KOPT-K1 (cell line): ENCODE results near the gene KRTAP4-1.
"Not testable (repeated sequence)": the region's sequence is repeated elsewhere in the genome, so short reads cannot be mapped to it uniquely, and the experiment has no call there.

Experiments
- H3K27ac ChIP-seq: fragments of 200-600 bp; sonication (generic); 2 replicates; pipeline ENCODE4 v1.5.1; 2016; ENCODE audit warnings: antibody characterized with exemption, mild to moderate bottlenecking, low read depth, low read length; ENCODE audit not compliant: poor library complexity, severe bottlenecking
- H3K36me3 ChIP-seq: fragments of 200-600 bp; sonication (generic); 2 replicates; pipeline ENCODE4 v1.5.1; 2017; ENCODE audit warnings: antibody characterized with exemption, mild to moderate bottlenecking, low read length, moderate library complexity; ENCODE audit not compliant: insufficient read depth
- H3K9me3 ChIP-seq: fragments of 200-600 bp; sonication (generic); 2 replicates; pipeline ENCODE4 v1.5.1; 2017; ENCODE audit warnings: antibody characterized with exemption, low read length, mild to moderate bottlenecking; ENCODE audit not compliant: insufficient read depth, poor library complexity, severe bottlenecking

KRTAP4-1 gene

DNA sequence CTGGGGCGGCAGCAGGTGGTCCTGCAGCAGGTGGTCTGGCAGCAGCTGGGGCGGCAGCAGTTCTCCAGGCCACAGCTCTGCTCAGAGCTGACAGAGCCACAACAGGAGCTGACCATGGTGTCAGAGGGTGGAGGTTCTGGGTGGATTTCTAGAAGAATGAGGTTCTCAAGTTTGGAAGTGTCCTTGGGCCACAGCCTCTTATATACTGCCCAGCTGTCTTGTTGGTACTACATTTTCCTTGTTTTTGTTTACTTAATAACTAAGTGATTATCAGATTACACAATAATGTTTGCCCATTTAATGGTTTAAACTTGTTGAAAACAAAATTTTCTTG, 35.1 kb downstream of the KRTAP4-1 start, which contains the start of gene KRTAP4-5:
KRTAP4-5 (minus strand) TSS at position 174 of the 334 bp plus-strand sequence; CDS start at position 116, 58 bp downstream.
- Histone ChIP-seq H3K27ac (no peak within 1 kb of the TSS), H3K9me3 (no peaks in the 10 kb centered on the region), H3K36me3 (no peaks in the 10 kb centered on the region)

DNA sequence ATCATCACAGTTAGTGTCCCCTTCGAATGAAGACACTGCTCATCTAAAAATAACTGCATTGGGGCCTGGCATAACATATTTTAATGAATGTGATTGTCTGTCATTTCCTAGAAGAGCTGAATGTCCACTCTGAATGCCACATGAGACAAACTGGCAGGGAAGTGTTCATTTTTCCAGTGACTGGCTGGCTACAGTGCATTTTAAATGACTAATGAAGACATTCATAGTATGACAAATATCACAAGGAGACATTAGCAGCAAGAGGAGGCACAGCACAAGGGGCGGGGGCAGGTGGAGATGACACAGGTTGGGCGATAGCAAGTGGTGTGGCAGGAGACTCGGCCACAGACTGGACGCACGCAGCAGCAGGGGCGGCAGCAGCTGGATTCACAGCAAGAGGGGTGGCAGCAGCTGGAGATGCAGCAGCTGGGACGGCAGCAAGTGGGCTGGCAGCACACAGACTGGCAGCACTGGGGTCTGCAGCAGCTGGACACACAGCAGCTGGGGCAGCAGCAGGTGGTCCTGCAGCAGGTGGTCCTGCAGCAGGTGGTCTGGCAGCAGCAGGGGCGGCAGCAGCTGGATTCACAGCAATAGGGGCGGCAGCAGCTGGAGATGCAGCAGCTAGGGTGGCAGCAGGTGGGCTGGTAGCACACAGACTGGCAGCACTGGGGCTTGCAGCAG, 35.6 kb downstream of the KRTAP4-1 start:
- not testable (repeated sequence) for H3K9me3 ChIP-seq, H3K36me3 ChIP-seq, H3K27ac ChIP-seq

DNA sequence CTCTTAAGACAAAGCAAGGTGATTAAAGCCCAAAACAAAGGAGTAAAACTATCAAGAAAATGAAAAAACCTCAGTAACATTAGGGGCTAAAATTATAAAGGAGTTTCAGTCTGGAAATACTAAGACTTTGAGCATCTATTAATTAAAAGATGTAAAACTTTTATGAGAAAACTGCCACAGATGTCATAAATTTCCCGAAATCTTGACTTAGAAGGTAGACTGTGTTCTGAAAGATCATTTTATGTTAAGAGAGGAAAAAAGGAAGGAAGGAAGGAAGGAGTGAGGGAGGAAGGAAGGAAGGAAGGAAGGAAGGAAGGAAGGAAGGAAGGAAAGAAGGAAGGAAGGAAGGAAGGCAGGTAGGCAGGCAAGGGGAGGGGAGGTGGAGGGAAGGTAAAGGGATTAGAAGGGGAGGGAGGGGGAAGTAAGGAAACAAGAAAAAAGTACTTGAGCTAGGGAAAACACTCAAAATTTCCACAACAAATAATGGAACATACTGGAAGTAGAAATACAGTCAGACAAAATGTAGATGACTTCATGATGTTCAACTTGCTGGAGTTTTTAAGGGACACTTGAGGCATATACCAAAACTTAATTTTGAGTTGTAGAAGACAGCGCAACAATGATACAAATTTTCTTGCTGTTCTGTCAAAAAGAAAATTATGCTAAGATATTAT, 37.0 kb downstream of the KRTAP4-1 start:
- Histone ChIP-seq H3K9me3 (peaks cover 14% of the 10 kb centered on the region), H3K27ac (no peak overlapping the region), H3K36me3 (no peaks in the 10 kb centered on the region)

DNA sequence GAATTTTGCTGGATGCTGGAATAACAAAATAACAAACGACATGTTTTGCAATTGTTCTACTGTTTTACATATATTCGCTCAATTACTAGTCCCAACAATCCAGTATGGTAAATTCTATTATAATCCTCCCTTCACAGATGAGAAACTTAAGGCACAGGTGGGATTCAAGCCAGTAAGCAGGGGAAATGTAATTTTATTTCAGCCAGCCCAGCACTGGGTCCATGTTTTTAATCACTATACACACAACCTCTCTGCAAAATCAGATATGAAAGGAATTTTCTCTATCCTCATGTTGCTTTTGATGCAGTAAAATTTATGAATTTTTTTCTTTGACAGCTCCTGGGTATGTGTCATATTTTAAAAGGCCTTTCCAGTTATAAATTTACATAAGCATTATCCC, 39.5 kb downstream of the KRTAP4-1 start:
- Histone ChIP-seq H3K27ac (no peak overlapping the region), H3K36me3 (no peaks in the 10 kb centered on the region)

DNA sequence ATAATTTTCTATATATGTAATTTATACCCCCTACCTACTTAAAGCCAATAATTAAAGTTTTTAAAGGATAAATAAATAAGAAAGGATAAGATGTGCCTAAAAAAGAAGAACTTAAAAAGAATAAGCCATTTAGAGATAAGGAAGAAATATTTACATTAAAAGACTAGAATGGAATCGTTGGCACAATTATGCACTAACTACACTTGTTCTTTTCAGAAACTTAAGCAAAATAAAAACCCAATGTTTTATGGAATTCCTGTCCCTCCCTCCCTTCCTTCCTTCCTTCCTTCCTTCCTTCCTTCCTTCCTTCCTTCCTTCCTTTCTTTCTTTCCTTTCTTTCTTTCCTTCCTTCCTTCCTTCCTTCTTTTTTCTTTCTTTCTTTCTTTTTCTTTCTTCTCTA, 39.9 kb downstream of the KRTAP4-1 start:
- peaks cover 31% of the 10 kb centered on the region for H3K9me3 ChIP-seq
- H3K36me3 ChIP-seq, result no peaks in the 10 kb centered on the region
- H3K27ac ChIP-seq, result no peak overlapping the region

More for the DNA sequence above, 39.5 kb downstream of the KRTAP4-1 start:
- H3K9me3 ChIP-seq, result peaks cover 27% of the 10 kb centered on the region

DNA sequence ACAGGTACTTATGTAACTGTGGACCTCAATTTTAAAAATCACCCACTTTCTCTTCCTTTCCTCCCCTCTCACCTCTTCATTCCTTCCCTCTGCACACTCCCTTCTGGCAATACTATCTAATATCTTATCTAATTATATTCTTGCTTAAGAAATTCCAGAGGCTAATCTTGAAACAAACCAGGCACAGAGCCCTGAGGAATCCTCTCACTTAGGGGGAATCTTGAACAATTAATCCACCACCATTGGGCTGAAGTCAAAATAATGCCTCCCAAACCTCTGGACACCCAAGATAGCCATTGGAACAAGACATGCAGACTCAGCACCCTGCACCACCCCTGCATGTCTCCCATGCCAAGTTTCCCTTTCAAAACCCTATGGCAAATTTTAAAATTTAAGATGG, 43.4 kb downstream of the KRTAP4-1 start:
- Histone ChIP-seq H3K36me3 (no peaks in the 10 kb centered on the region), H3K27ac (no peak overlapping the region), H3K9me3 (peaks cover 34% of the 10 kb centered on the region)

DNA sequence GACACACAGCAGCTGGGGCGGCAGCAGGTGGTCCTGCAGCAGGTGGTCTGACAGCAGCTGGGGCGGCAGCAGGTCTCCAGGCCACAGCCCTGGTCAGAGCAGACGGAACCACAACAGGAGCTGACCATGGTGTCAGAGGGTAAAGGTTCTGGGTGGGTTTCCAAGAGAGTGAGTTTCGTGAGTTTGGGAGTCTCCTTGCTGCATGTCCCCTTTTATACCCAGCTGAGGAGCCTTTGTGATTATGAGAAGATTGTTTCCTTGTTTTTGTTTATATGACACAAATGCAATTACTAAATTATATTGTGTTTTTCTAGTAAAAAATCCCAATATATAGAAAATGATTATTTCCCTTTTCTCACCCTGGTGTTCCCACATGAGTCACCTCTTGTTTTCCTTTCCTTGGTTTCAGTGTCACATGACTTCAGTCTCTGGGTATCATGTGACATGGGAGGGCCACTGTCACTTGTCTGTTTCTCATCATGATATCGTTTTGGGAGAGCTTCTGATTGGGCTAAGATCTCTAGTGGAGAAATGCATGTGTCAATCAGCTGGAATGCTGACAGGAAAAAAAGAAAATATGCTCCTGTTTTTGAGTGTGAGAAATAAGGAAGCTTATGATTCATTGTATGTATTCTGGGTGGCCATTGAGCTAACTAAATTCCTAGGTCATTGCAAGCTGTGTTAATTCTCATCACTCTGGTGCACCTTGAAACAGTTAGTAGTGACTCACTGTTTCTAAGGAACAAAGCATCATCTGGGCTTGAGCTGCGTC, 44.2 kb downstream of the KRTAP4-1 start, which contains the start of gene KRTAP4-6:
KRTAP4-6 (minus strand) TSS at position 185 of the 772 bp plus-strand sequence; CDS start at position 128, 57 bp downstream.
- Histone ChIP-seq H3K36me3 (no peaks in the 10 kb centered on the region), H3K27ac (no peak within 1 kb of the TSS), H3K9me3 (peaks cover 34% of the 10 kb centered on the region)

DNA sequence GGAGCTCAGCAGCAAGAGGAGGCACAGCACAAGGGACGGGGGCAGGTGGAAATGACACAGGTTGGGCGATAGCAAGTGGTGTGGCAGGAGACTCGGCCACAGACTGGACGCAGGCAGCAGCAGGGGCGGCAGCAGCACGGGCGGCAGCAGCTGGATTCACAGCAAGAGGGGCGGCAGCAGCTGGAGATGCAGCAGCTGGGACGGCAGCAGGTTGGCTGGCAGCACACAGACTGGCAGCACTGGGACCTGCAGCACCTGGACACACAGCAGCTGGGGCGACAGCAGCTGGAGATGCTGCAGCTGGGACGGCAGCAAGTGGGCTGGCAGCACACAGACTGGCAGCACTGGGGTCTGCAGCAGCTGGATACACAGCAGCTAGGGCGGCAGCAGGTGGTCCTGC, 44.8 kb downstream of the KRTAP4-1 start:
- H3K27ac ChIP-seq, H3K36me3 ChIP-seq: not testable (repeated sequence)
- H3K9me3 ChIP-seq, result peaks cover 34% of the 10 kb centered on the region
